Liver (tissue), 9 donors: ENCODE measurements around the gene PC. TPM values are rescaled to one million over a fixed set of nuclear protein-coding genes. Genes with fewer than 3 reads are reported as not detected.

Experiments
- DNase-seq: peaks from one replicate; pipeline ENCODE4 v3.0.0-alpha.2; 2017; ENCODE audit warnings: low spot score
- H3K27ac ChIP-seq, 2 donors: one replicate each; pipeline ENCODE4 v1.7.0; 2013; ENCODE audit warnings: inconsistent platforms in 2 of 2, low read length in 2 of 2, control low read depth in 1 of 2, low read depth in 1 of 2, mild to moderate bottlenecking in 1 of 2
- H3K27me3 ChIP-seq, 4 donors: one replicate each; pipeline versions ENCODE4 v1.6.1 to v1.7.0; 2013; ENCODE audit warnings: low read length in 3 of 4, inconsistent platforms in 1 of 4, mild to moderate bottlenecking in 1 of 4, moderate library complexity in 1 of 4; ENCODE audit not compliant: control insufficient read depth in 4 of 4, insufficient read depth in 4 of 4
- H3K36me3 ChIP-seq, 4 donors: one replicate each; pipeline versions ENCODE4 v1.6.1 to v1.7.0; 2013; ENCODE audit warnings: low read length in 3 of 4, mild to moderate bottlenecking in 3 of 4, low read depth in 1 of 4, moderate library complexity in 1 of 4; ENCODE audit not compliant: control insufficient read depth in 4 of 4, insufficient read depth in 3 of 4
- H3K4me1 ChIP-seq, 4 donors: one replicate each; pipeline versions ENCODE4 v1.6.1 to v1.7.0; 2013; ENCODE audit warnings: low read length in 3 of 4, mild to moderate bottlenecking in 3 of 4, moderate library complexity in 1 of 4; ENCODE audit not compliant: control insufficient read depth in 4 of 4, insufficient read depth in 4 of 4
- H3K4me3 ChIP-seq, 3 donors: one replicate each; pipeline versions ENCODE4 v1.6.1 to v1.7.0; 2013; ENCODE audit warnings: low read length in 3 of 3, control low read depth in 1 of 3, low read depth in 1 of 3, mild to moderate bottlenecking in 1 of 3
- H3K9ac ChIP-seq, 2 donors: one replicate each; pipeline ENCODE4 v1.7.0; 2013; ENCODE audit warnings: low read length in 2 of 2, mild to moderate bottlenecking in 2 of 2, moderate library complexity in 2 of 2, control low read depth in 1 of 2, low read depth in 1 of 2
- H3K9me3 ChIP-seq, 4 donors: one replicate each; pipeline versions ENCODE4 v1.6.1 to v1.7.0; 2013; ENCODE audit warnings: low read length in 3 of 4; ENCODE audit not compliant: control insufficient read depth in 4 of 4
- EGR1 ChIP-seq, 2 donors: IDR thresholded peaks; 2 replicates each; pipeline ENCODE4 v1.6.1; 2016 to 2018; ENCODE audit warnings: antibody characterized with exemption in 2 of 2, low read depth in 2 of 2
- FOXA1 ChIP-seq: IDR thresholded peaks from 2 replicates; pipeline ENCODE4 v1.6.1; 2016; ENCODE audit warnings: antibody characterized with exemption
- FOXA2 ChIP-seq: IDR thresholded peaks from 2 replicates; pipeline ENCODE4 v1.6.1; 2016; ENCODE audit warnings: antibody characterized with exemption
- GABPA ChIP-seq, 2 donors: IDR thresholded peaks in 1 of 2; conservative IDR thresholded peaks in 1 of 2; 2 replicates each; pipeline ENCODE4 v1.6.1; 2016; ENCODE audit warnings: antibody characterized with exemption in 2 of 2, mild to moderate bottlenecking in 1 of 2, moderate library complexity in 1 of 2
- HNF4A ChIP-seq, 2 donors: conservative IDR thresholded peaks; 2 replicates each; pipeline ENCODE4 v1.6.1; 2016; ENCODE audit warnings: antibody characterized with exemption in 2 of 2, mild to moderate bottlenecking in 2 of 2
- HNF4G ChIP-seq: IDR thresholded peaks from 2 replicates; pipeline ENCODE4 v1.6.1; 2016; ENCODE audit warnings: antibody characterized with exemption
- JUND ChIP-seq, 2 donors: IDR thresholded peaks; 2 replicates each; pipeline ENCODE4 v1.6.1; 2016; ENCODE audit warnings: antibody characterized with exemption in 2 of 2
- NR2F2 ChIP-seq: IDR thresholded peaks from 2 replicates; pipeline ENCODE4 v1.6.1; 2016; ENCODE audit warnings: antibody characterized with exemption
- RAD21 ChIP-seq, 2 donors: IDR thresholded peaks; 2 replicates each; pipeline ENCODE4 v1.6.1; 2016; ENCODE audit warnings: antibody characterized with exemption in 2 of 2, mild to moderate bottlenecking in 2 of 2
- RXRA ChIP-seq, 2 donors: IDR thresholded peaks; 2 replicates each; pipeline ENCODE4 v1.6.1; 2017 to 2018; ENCODE audit warnings: antibody characterized with exemption in 2 of 2, mild to moderate bottlenecking in 1 of 2
- SP1 ChIP-seq: IDR thresholded peaks from 2 replicates; pipeline ENCODE4 v1.6.1; 2018; ENCODE audit warnings: antibody characterized with exemption, mild to moderate bottlenecking
- TAF1 ChIP-seq: conservative IDR thresholded peaks from 2 replicates; pipeline ENCODE4 v1.6.1; 2016; ENCODE audit warnings: antibody characterized with exemption, mild to moderate bottlenecking
- YY1 ChIP-seq: IDR thresholded peaks from 2 replicates; pipeline ENCODE4 v1.6.1; 2016; ENCODE audit warnings: antibody characterized with exemption, mild to moderate bottlenecking
- WGBS: extraction: QIAGEN DNeasy Blood & Tissue Kit; methylation state at CpG from one replicate; pipeline ENCODE4 v1.1.7; 2013; 5-methylcytosine and 5-hydroxymethylcytosine counted together
- polyA plus RNA-seq, 2 donors: library from polyadenylated mRNA; stranded (reverse) in 1 of 2; unstranded in 1 of 2; fragments of 200-250 nt in 1 of 2; fragments of >200 nt in 1 of 2; fragmentation: Nextera tagmentation in 1 of 2; extraction: Ambion mirVana in 1 of 2; gene quantifications; one replicate each; pipeline versions ENCODE4 v1.2.1 to v1.2.3, GENCODE V29; 2013 to 2015
- total RNA-seq, 2 donors: library from RNA; depleted of rRNA; stranded (reverse); fragments of >200 nt; gene quantifications; one replicate each; pipeline ENCODE4 v1.2.3, GENCODE V29; 2014
- TF ChIP-seq, protein P1 (sequence below): fragments of 150-350 bp; IDR thresholded peaks from 2 replicates; pipeline ENCODE4 v1.5.1; 2017; ENCODE audit warnings: improper control_type of control experiment, low read depth, low read length; ENCODE audit not compliant: missing input control
- TF ChIP-seq, protein P2 (sequence below): IDR thresholded peaks from 2 replicates; pipeline ENCODE4 v1.6.1; 2016; ENCODE audit warnings: antibody characterized with exemption
- TF ChIP-seq, protein P3 (sequence below): IDR thresholded peaks from 2 replicates; pipeline ENCODE4 v1.6.1; 2016; ENCODE audit warnings: antibody characterized with exemption
- TF ChIP-seq, protein P4 (sequence below): IDR thresholded peaks from 2 replicates; pipeline ENCODE4 v1.6.1; 2016; ENCODE audit warnings: antibody characterized with exemption, mild to moderate bottlenecking
- TF ChIP-seq, protein P5 (sequence below): IDR thresholded peaks from 2 replicates; pipeline ENCODE4 v1.6.1; 2016; ENCODE audit warnings: antibody characterized with exemption
- donor health status: healthy.
- donor health status: healthy.
- donor health status: healthy.
- donor health status: healthy.
- donor health status: healthy.

PC gene
- total and polyA plus RNA-seq, 4 donors = 144 to 583 (median 296) TPM

DNA sequence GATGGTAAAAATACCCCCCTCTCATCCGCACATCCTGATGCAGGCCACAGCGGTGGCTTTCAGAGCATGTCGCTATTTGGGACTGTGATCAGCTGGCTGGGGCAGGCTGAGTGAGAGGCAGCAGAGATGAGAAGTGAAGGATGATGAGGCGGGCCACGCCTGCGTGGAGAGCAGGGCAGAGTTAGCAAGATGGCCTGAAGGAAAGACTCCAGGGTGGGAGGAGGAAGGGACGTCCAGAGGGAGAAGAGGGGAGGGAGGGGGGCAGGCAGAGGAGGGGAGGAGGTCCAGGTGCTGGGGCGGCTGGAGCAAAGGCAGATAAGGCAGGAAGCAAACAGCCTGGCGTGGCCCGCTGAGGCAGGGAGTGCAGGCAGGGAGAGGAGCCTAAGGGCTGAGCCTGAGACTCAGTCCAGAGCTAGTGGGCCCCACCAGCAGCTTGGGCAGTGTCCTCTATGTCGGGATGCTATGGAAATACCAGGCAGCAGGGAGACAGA, 72.2 kb downstream of the PC start:
- WGBS = 88% methylated on average over 11 of the region's 11 CpGs
- no peak for DNase-seq
- Histone ChIP-seq H3K4me1 (peaks cover 11 to 29% (median 26%) of the 10 kb centered on the region in 4 donors), H3K36me3 (no peaks in the 10 kb centered on the region), H3K27me3 (no peaks in the 10 kb centered on the region), H3K27ac (no peak overlapping the region), H3K9me3 (no peaks in the 10 kb centered on the region), H3K4me3 (no peak overlapping the region), H3K9ac (no peak overlapping the region)
- TF ChIP-seq HNF4G = no peak
- no peak for TF ChIP-seq EGR1 (IDR thresholded peaks at IDR 0.05; ENCODE audit: low read depth in 2 of 2)
- TF ChIP-seq, protein P1, sequence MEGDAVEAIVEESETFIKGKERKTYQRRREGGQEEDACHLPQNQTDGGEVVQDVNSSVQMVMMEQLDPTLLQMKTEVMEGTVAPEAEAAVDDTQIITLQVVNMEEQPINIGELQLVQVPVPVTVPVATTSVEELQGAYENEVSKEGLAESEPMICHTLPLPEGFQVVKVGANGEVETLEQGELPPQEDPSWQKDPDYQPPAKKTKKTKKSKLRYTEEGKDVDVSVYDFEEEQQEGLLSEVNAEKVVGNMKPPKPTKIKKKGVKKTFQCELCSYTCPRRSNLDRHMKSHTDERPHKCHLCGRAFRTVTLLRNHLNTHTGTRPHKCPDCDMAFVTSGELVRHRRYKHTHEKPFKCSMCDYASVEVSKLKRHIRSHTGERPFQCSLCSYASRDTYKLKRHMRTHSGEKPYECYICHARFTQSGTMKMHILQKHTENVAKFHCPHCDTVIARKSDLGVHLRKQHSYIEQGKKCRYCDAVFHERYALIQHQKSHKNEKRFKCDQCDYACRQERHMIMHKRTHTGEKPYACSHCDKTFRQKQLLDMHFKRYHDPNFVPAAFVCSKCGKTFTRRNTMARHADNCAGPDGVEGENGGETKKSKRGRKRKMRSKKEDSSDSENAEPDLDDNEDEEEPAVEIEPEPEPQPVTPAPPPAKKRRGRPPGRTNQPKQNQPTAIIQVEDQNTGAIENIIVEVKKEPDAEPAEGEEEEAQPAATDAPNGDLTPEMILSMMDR = no peak
- TF ChIP-seq JUND (IDR thresholded peaks at IDR 0.05) = no peak
- TF ChIP-seq YY1 = no peak
- no peak for TF ChIP-seq HNF4A (conservative IDR thresholded peaks at IDR 0.05)
- TF ChIP-seq RAD21 (IDR thresholded peaks at IDR 0.05) = no peak
- TF ChIP-seq, protein P2, sequence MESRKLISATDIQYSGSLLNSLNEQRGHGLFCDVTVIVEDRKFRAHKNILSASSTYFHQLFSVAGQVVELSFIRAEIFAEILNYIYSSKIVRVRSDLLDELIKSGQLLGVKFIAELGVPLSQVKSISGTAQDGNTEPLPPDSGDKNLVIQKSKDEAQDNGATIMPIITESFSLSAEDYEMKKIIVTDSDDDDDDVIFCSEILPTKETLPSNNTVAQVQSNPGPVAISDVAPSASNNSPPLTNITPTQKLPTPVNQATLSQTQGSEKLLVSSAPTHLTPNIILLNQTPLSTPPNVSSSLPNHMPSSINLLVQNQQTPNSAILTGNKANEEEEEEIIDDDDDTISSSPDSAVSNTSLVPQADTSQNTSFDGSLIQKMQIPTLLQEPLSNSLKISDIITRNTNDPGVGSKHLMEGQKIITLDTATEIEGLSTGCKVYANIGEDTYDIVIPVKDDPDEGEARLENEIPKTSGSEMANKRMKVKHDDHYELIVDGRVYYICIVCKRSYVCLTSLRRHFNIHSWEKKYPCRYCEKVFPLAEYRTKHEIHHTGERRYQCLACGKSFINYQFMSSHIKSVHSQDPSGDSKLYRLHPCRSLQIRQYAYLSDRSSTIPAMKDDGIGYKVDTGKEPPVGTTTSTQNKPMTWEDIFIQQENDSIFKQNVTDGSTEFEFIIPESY = no peak
- TF ChIP-seq GABPA (IDR thresholded peaks at IDR 0.05 in 1 of 2, conservative IDR thresholded peaks at IDR 0.05 in 1 of 2) = no peak
- no peak for TF ChIP-seq SP1
- TF ChIP-seq FOXA1 = no peak
- TF ChIP-seq, protein P3, sequence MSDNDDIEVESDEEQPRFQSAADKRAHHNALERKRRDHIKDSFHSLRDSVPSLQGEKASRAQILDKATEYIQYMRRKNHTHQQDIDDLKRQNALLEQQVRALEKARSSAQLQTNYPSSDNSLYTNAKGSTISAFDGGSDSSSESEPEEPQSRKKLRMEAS = no peak
- TF ChIP-seq, protein P4, sequence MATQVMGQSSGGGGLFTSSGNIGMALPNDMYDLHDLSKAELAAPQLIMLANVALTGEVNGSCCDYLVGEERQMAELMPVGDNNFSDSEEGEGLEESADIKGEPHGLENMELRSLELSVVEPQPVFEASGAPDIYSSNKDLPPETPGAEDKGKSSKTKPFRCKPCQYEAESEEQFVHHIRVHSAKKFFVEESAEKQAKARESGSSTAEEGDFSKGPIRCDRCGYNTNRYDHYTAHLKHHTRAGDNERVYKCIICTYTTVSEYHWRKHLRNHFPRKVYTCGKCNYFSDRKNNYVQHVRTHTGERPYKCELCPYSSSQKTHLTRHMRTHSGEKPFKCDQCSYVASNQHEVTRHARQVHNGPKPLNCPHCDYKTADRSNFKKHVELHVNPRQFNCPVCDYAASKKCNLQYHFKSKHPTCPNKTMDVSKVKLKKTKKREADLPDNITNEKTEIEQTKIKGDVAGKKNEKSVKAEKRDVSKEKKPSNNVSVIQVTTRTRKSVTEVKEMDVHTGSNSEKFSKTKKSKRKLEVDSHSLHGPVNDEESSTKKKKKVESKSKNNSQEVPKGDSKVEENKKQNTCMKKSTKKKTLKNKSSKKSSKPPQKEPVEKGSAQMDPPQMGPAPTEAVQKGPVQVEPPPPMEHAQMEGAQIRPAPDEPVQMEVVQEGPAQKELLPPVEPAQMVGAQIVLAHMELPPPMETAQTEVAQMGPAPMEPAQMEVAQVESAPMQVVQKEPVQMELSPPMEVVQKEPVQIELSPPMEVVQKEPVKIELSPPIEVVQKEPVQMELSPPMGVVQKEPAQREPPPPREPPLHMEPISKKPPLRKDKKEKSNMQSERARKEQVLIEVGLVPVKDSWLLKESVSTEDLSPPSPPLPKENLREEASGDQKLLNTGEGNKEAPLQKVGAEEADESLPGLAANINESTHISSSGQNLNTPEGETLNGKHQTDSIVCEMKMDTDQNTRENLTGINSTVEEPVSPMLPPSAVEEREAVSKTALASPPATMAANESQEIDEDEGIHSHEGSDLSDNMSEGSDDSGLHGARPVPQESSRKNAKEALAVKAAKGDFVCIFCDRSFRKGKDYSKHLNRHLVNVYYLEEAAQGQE = no peak
- no peak for TF ChIP-seq NR2F2
- no peak for TF ChIP-seq RXRA (IDR thresholded peaks at IDR 0.05)

DNA sequence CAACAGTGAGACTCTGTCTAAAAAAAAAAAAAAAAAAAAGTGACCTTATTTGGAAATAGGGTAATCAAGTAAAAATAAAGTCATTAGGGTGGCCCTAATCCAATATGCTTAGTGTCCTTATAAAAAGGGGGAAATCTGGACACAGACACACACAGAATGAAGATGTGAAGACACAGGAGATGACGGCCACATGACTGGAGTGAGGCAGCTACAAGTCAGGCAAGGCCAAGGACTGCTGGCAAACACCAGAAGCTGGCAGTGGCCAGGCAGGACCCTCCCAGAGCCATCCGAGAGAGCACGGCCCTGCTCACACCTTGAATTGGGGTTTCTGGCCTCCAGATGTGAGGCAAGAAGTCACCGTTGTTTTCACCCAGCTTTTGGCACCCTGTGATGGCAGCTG, 72.7 kb downstream of the PC start:
- 85% methylated on average over 4 of the region's 4 CpGs for WGBS
- H3K36me3 ChIP-seq = peaks cover 0 to 2% (median 0%) of the 10 kb centered on the region in 4 donors
- H3K4me1 ChIP-seq = peaks cover 12 to 31% (median 29%) of the 10 kb centered on the region in 4 donors
- TF ChIP-seq RAD21 (IDR thresholded peaks at IDR 0.05) (no peak), SP1 (no peak), JUND (IDR thresholded peaks at IDR 0.05) (no peak), HNF4G (no peak), GABPA (IDR thresholded peaks at IDR 0.05 in 1 of 2, conservative IDR thresholded peaks at IDR 0.05 in 1 of 2) (no peak), RXRA (IDR thresholded peaks at IDR 0.05) (no peak), NR2F2 (no peak), FOXA2 (no peak), TAF1 (no peak), FOXA1 (no peak), HNF4A (conservative IDR thresholded peaks at IDR 0.05) (no peak), YY1 (no peak)
- TF ChIP-seq, protein P2 = no peak
- TF ChIP-seq, protein P5, sequence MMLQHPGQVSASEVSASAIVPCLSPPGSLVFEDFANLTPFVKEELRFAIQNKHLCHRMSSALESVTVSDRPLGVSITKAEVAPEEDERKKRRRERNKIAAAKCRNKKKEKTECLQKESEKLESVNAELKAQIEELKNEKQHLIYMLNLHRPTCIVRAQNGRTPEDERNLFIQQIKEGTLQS = no peak
- TF ChIP-seq, protein P4 = no peak

More for the DNA sequence above, 72.7 kb downstream of the PC start:
- no peak overlapping the region for H3K4me3 ChIP-seq
- H3K9me3 ChIP-seq = no peaks in the 10 kb centered on the region
- no peak overlapping the region for H3K27ac ChIP-seq
- DNase-seq = no peak
- H3K9ac ChIP-seq = no peak overlapping the region
- H3K27me3 ChIP-seq = no peaks in the 10 kb centered on the region
